Upper lobe of right lung (tissue), 1 donor: ENCODE results near the gene TOMM22. TPM values are rescaled to one million over a fixed set of nuclear protein-coding genes. Genes with fewer than 3 reads are reported as not detected.

Experiments used
- ATAC-seq: fragments of 200-7000 bp; cut with Tn5 transposase; one replicate; pipeline ENCODE4 v1.9.1; 2020; ENCODE audit warnings: mild to moderate bottlenecking, moderate library complexity
- DNase-seq: peaks from one replicate; pipeline ENCODE4 v3.0.0-alpha.2; 2020
- H3K27ac ChIP-seq: fragments of 200-600 bp; one replicate; pipeline ENCODE4 v1.8.0; 2022
- H3K27me3 ChIP-seq: fragments of 200-600 bp; one replicate; pipeline ENCODE4 v1.8.0; 2022; ENCODE audit warnings: mild to moderate bottlenecking
- H3K36me3 ChIP-seq: fragments of 200-600 bp; one replicate; pipeline ENCODE4 v1.8.0; 2022
- H3K4me1 ChIP-seq: fragments of 200-600 bp; one replicate; pipeline ENCODE4 v1.8.0; 2022
- H3K4me3 ChIP-seq: fragments of 200-600 bp; one replicate; pipeline ENCODE4 v1.8.0; 2022; ENCODE audit warnings: mild to moderate bottlenecking
- H3K9me3 ChIP-seq: fragments of 200-600 bp; one replicate; pipeline ENCODE4 v1.8.0; 2022
- CTCF ChIP-seq: fragments of 200-600 bp; IDR thresholded peaks from one replicate; pipeline ENCODE4 v1.8.0; 2022; ENCODE audit warnings: antibody characterized with exemption
- intact Hi-C: fragments of 100-400 bp; cut with DNase I; formaldehyde crosslinking; loops from one replicate; pipeline ENCODE4 v1.11.0; 2022
- total RNA-seq: library from RNA; stranded (reverse); fragmentation: NEBNext Ultra II Directional; extraction: Animal tissue kit (Norgen Biotek cat#: 25700); gene quantifications from one replicate; pipeline ENCODE4 v1.2.1, GENCODE V29; 2021
- donor health status: DM: no; HTN: yes; CAD: no; lungs with severe emphysema.

TOMM22 gene
- total RNA-seq, 1 donor from 2014 or later, result 51.6 TPM

- DNase-seq (peak; percentile 98), ATAC-seq (peak; percentile 77)
- peak within 1 kb of the TSS; percentile 82 for H3K4me3 ChIP-seq
- intact Hi-C loops, result no loop called here
- H3K27ac ChIP-seq, result peak within 1 kb of the TSS; percentile 95
- H3K36me3 ChIP-seq, result no peaks in the 10 kb centered on the region
- H3K27me3 ChIP-seq, result no peaks in the 10 kb centered on the region
- peaks cover 45% of the 10 kb centered on the region for H3K4me1 ChIP-seq
- no peak for TF ChIP-seq CTCF
- no peaks in the 10 kb centered on the region for H3K9me3 ChIP-seq
Observed at GRCh38 chr22:38700789-38701628, 19.3 kb downstream of the TOMM22 start, which contains the start of gene JOSD1. Gene JOSD1, minus strand, starts transcription at chr22:38700943. Its CDS starts 956 bp downstream, at chr22:38699987.

GRCh38 chr22:38704654-38705234 is 23.0 kb downstream of the TOMM22 start:
- peak overlapping the region; percentile 45 for H3K27ac ChIP-seq
- no peak for DNase-seq
- H3K4me1 ChIP-seq, result peaks cover 27% of the 10 kb centered on the region
- H3K4me3 ChIP-seq, result peak overlapping the region; percentile 34
- no peaks in the 10 kb centered on the region for H3K9me3 ChIP-seq
- H3K27me3 ChIP-seq, result no peaks in the 10 kb centered on the region
- no peak for ATAC-seq
- no peak for TF ChIP-seq CTCF
- intact Hi-C loops, result no loop called here
- peaks cover 4% of the 10 kb centered on the region for H3K36me3 ChIP-seq

GRCh38 chr22:38705235-38706100 is 23.7 kb downstream of the TOMM22 start, which contains the start of gene GTPBP1:
Gene GTPBP1, plus strand, starts transcription at chr22:38705944. Its CDS starts 12 bp downstream, at chr22:38705956.
- H3K4me3 ChIP-seq, result peak within 1 kb of the TSS; percentile 84
- no peaks in the 10 kb centered on the region for H3K27me3 ChIP-seq
- peak; percentile 32 for TF ChIP-seq CTCF
- H3K36me3 ChIP-seq, result peaks cover 11% of the 10 kb centered on the region
- peak; percentile 98 for DNase-seq
- intact Hi-C loops, result no loop called here
- peak within 1 kb of the TSS; percentile 95 for H3K27ac ChIP-seq
- peaks cover 27% of the 10 kb centered on the region for H3K4me1 ChIP-seq
- H3K9me3 ChIP-seq, result no peaks in the 10 kb centered on the region
- ATAC-seq, result peak; percentile 90

GRCh38 chr22:38706101-38706900 is 24.5 kb downstream of the TOMM22 start:
- ATAC-seq (peak; percentile 4), DNase-seq (peak; percentile 80)
- H3K27me3 ChIP-seq, result no peaks in the 10 kb centered on the region
- peaks cover 16% of the 10 kb centered on the region for H3K36me3 ChIP-seq
- peak overlapping the region; percentile 84 for H3K4me3 ChIP-seq
- no peaks in the 10 kb centered on the region for H3K9me3 ChIP-seq
- TF ChIP-seq CTCF, result no peak
- peak overlapping the region; percentile 95 for H3K27ac ChIP-seq
- peaks cover 27% of the 10 kb centered on the region for H3K4me1 ChIP-seq
- intact Hi-C loops, result no loop called here

- peaks cover 27% of the 10 kb centered on the region for H3K4me1 ChIP-seq
- no peak for TF ChIP-seq CTCF
- DNase-seq (no peak), ATAC-seq (no peak)
- H3K4me3 ChIP-seq, result peak overlapping the region; percentile 84
- no peaks in the 10 kb centered on the region for H3K9me3 ChIP-seq
- H3K27me3 ChIP-seq, result no peaks in the 10 kb centered on the region
- peak overlapping the region; percentile 95 for H3K27ac ChIP-seq
- intact Hi-C loops, result no loop called here
- peaks cover 16% of the 10 kb centered on the region for H3K36me3 ChIP-seq
Observed at GRCh38 chr22:38706901-38707195, 25.1 kb downstream of the TOMM22 start.
